ENCODE measurements around the gene MB21D2. TPM values are rescaled to one million over a fixed set of nuclear protein-coding genes. Genes with fewer than 3 reads are reported as not detected.
"Not testable (repeated sequence)": the region's sequence is repeated elsewhere in the genome, so short reads cannot be mapped to it uniquely, and the experiment has no call there.

Gene MB21D2
- polyA plus RNA-seq (2012; ENCODE audit: low read depth, missing spikeins) = 11.9 TPM

GRCh38 chr3:192917404-192918274, at the start of gene MB21D2:
Gene MB21D2 (minus strand): TSS chr3:192917856. CDS start chr3:192917840, 16 bp downstream.
- TF ChIP-seq POU2F2 (IDR thresholded peaks at IDR 0.05; ENCODE audit: low read depth, low read length) (peak; percentile 63; the same call in 1 of the 2 replicates), PAX5 (IDR thresholded peaks at IDR 0.05; ENCODE audit: insufficient read depth, low read length, severe bottlenecking) (peak; percentile 46), SPI1 (IDR thresholded peaks at IDR 0.05; ENCODE audit: low read depth, low read length) (no peak), POLR2AphosphoS5 (IDR thresholded peaks at IDR 0.05; ENCODE audit: low read depth, low read length) (peak; percentile 66; the same call in 1 of the 2 replicates), TAF1 (IDR thresholded peaks at IDR 0.05; ENCODE audit: low read depth, low read length) (peak; percentile 68), POLR2A (IDR thresholded peaks at IDR 0.05; ENCODE audit: low read depth, low read length) (peak; percentile 70; the same call in 1 of the 2 replicates)
- FAIRE-seq (peak; percentile 87), DNase-seq (ENCODE audit: insufficient read length, low spot score) (peak; percentile 78)

DNA sequence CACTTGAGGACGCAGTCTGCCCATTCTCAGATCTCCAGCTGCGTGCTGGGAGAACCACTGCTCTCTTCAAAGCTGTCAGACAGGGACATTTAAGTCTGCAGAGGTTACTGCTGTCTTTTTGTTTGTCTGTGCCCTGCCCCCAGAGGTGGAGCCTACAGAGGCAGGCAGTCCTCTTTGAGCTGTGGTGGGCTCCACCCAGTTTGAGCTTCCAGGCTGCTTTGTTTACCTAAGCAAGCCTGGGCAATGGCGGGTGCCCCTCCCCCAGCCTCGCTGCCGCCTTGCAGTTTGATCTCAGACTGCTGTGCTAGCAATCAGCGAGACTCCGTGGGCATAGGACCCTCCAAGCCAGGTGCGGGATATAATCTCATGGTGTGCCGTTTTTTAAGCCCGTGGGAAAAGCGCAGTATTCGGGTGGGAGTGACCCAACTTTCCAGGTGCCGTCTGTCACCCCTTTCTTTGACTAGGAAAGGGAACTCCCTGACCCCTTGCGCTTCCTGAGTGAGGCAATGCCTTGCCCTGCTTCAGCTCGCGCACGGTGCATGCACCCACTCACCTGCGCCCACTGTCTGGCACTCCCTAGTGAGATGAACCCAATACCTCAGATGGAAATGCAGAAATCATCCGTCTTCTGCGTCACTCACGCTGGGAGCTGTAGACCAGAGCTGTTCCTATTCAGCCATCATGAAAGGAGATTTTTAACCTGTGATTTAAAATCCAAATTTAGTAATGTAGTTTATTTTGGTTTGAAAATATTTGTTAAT, 47.5 kb upstream of the MB21D2 start:
- DNase-seq (ENCODE audit: insufficient read length, low spot score); FAIRE-seq: not testable (repeated sequence)

GRCh38 chr3:192959773-192960172, 42.1 kb upstream of the MB21D2 start:
- FAIRE-seq (no peak), DNase-seq (ENCODE audit: insufficient read length, low spot score) (no peak)
- TF ChIP-seq POLR2AphosphoS5 (IDR thresholded peaks at IDR 0.05; ENCODE audit: low read depth, low read length) (no peak), POU2F2 (IDR thresholded peaks at IDR 0.05; ENCODE audit: low read depth, low read length) (no peak), POLR2A (IDR thresholded peaks at IDR 0.05; ENCODE audit: low read depth, low read length) (no peak), SPI1 (IDR thresholded peaks at IDR 0.05; ENCODE audit: low read depth, low read length) (no peak), PAX5 (IDR thresholded peaks at IDR 0.05; ENCODE audit: insufficient read depth, low read length, severe bottlenecking) (no peak), TAF1 (IDR thresholded peaks at IDR 0.05; ENCODE audit: low read depth, low read length) (no peak)

DNA sequence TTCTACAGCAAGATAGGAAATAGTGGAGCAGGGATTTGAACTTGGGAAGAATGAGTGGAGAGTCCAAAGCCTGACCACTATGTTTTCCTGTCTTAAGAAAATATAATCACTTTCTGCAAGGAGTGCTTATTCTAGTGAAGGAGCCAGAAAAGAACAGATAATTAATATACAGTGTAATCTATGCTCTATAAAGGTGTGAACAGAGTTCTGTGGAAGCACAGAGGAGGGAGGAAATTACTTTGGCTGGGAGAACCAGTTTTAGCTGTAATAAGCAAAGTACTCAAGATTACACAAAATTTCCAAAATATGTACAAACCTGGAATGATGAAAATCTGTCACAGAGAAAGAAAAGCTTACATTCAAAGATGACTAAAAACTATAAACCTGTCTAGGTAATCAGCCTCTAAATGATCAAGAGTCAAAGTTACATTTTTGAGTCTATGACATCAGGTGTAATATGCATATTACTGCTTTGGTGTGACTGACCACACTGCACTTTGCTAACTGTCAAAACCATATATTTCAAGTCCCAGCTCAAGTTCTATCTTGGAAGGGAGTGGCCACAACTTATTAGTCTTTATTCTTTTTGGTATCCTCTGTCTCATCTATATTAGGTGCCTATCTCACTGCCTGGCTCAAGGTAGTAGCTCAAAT, 40.7 kb upstream of the MB21D2 start:
- DNase-seq (ENCODE audit: insufficient read length, low spot score) = no peak
- no peak for FAIRE-seq
- TF ChIP-seq SPI1 (IDR thresholded peaks at IDR 0.05; ENCODE audit: low read depth, low read length) (no peak), POU2F2 (IDR thresholded peaks at IDR 0.05; ENCODE audit: low read depth, low read length) (no peak), TAF1 (IDR thresholded peaks at IDR 0.05; ENCODE audit: low read depth, low read length) (no peak), POLR2AphosphoS5 (IDR thresholded peaks at IDR 0.05; ENCODE audit: low read depth, low read length) (no peak), PAX5 (IDR thresholded peaks at IDR 0.05; ENCODE audit: insufficient read depth, low read length, severe bottlenecking) (no peak), POLR2A (IDR thresholded peaks at IDR 0.05; ENCODE audit: low read depth, low read length) (no peak)

DNA sequence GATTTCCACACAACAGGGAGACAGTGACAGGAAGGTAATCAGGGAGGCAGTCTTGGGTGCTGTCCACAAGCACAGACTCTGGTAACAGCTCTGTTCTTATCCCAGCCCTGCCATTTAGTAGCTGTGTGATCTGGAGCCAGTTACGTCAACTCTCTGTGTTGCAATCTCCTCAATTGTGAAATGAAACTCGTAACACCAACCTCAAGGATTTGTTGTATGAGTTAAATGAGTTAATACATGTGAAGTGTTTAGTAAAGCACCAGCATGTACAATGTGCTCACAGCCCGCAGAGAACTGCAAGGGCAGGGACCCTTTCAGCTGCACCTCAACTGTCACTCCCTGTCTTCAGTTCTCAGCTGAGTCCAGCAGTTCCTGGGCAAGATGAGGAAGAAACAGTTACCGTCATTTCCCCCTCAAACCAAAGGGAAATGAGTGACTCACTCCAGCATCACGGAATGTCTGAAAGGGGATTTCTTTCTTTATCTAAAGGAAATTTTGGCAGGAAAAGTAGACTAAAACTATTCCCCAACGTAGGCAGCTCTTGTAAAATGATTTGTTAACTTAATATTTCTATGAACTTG, 39.9 kb upstream of the MB21D2 start:
- FAIRE-seq (no peak), DNase-seq (ENCODE audit: insufficient read length, low spot score) (no peak)
- TF ChIP-seq SPI1 (IDR thresholded peaks at IDR 0.05; ENCODE audit: low read depth, low read length) (no peak), TAF1 (IDR thresholded peaks at IDR 0.05; ENCODE audit: low read depth, low read length) (no peak), PAX5 (IDR thresholded peaks at IDR 0.05; ENCODE audit: insufficient read depth, low read length, severe bottlenecking) (no peak), POLR2A (IDR thresholded peaks at IDR 0.05; ENCODE audit: low read depth, low read length) (no peak), POU2F2 (IDR thresholded peaks at IDR 0.05; ENCODE audit: low read depth, low read length) (no peak), POLR2AphosphoS5 (IDR thresholded peaks at IDR 0.05; ENCODE audit: low read depth, low read length) (no peak)

- FAIRE-seq = no peak
- TF ChIP-seq TAF1 (IDR thresholded peaks at IDR 0.05; ENCODE audit: low read depth, low read length) (no peak), POU2F2 (IDR thresholded peaks at IDR 0.05; ENCODE audit: low read depth, low read length) (no peak), POLR2AphosphoS5 (IDR thresholded peaks at IDR 0.05; ENCODE audit: low read depth, low read length) (no peak), SPI1 (IDR thresholded peaks at IDR 0.05; ENCODE audit: low read depth, low read length) (no peak), PAX5 (IDR thresholded peaks at IDR 0.05; ENCODE audit: insufficient read depth, low read length, severe bottlenecking) (no peak), POLR2A (IDR thresholded peaks at IDR 0.05; ENCODE audit: low read depth, low read length) (no peak)
Observed at GRCh38 chr3:192953926-192954325, 36.3 kb upstream of the MB21D2 start.

DNA sequence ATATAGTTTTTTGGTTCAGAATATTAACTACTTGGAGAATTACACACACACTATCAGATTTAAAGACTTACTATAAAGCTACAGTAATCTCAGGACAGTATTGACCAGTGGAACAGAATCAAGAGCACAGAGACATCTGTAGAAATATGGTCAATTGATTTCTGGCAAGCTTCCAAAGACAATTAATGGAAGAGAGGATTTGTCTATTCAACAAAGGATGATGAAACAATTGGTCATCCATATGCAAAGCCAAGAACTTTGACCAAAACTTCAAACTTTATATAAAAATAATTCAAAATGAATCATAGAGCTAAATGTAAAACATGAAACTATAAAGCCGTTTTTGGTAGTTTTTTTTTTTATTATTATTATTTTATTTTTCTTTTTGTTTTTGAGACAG, 29.8 kb upstream of the MB21D2 start:
- no peak for FAIRE-seq
- DNase-seq (ENCODE audit: insufficient read length, low spot score) = no peak
- TF ChIP-seq POLR2AphosphoS5 (IDR thresholded peaks at IDR 0.05; ENCODE audit: low read depth, low read length) (no peak), SPI1 (IDR thresholded peaks at IDR 0.05; ENCODE audit: low read depth, low read length) (no peak), PAX5 (IDR thresholded peaks at IDR 0.05; ENCODE audit: insufficient read depth, low read length, severe bottlenecking) (no peak), POLR2A (IDR thresholded peaks at IDR 0.05; ENCODE audit: low read depth, low read length) (no peak), POU2F2 (IDR thresholded peaks at IDR 0.05; ENCODE audit: low read depth, low read length) (no peak), TAF1 (IDR thresholded peaks at IDR 0.05; ENCODE audit: low read depth, low read length) (no peak)

More at GRCh38 chr3:192953926-192954325, 36.3 kb upstream of the MB21D2 start:
- no peak for DNase-seq (ENCODE audit: insufficient read length, low spot score)

GRCh38 chr3:192943393-192943792, 25.7 kb upstream of the MB21D2 start:
- DNase-seq (ENCODE audit: insufficient read length, low spot score) (no peak), FAIRE-seq (no peak)

More at GRCh38 chr3:192943393-192943792, 25.7 kb upstream of the MB21D2 start:
- TF ChIP-seq TAF1 (IDR thresholded peaks at IDR 0.05; ENCODE audit: low read depth, low read length) (no peak), POU2F2 (IDR thresholded peaks at IDR 0.05; ENCODE audit: low read depth, low read length) (no peak), PAX5 (IDR thresholded peaks at IDR 0.05; ENCODE audit: insufficient read depth, low read length, severe bottlenecking) (no peak), POLR2A (IDR thresholded peaks at IDR 0.05; ENCODE audit: low read depth, low read length) (no peak)
